H1 (cell line): ENCODE results near the gene TRAPPC3. TPM values are rescaled to one million over a fixed set of nuclear protein-coding genes. Genes with fewer than 3 reads are reported as not detected.

ENCODE experiments used
- ATF2 ChIP-seq: IDR thresholded peaks from 2 replicates; pipeline ENCODE4 v1.6.1; 2012; ENCODE audit warnings: low read length, inconsistent platforms
- BCL11A ChIP-seq, 2 experiments: IDR thresholded peaks; one replicate each; pipeline ENCODE4 v1.6.1; 2011; ENCODE audit warnings: low read depth in 2 of 2, low read length in 2 of 2, mild to moderate bottlenecking in 2 of 2
- EZH2 ChIP-seq: fragments of 200-600 bp; sonication (generic); IDR thresholded peaks from 2 replicates; pipeline ENCODE4 v1.7.1; 2012; ENCODE audit warnings: low read depth, mild to moderate bottlenecking, moderate library complexity, low read length, inconsistent platforms; ENCODE audit not compliant: severe bottlenecking
- GTF2F1 ChIP-seq: IDR thresholded peaks from 2 replicates; pipeline ENCODE4 v1.6.1; 2012; ENCODE audit warnings: low read depth, low read length, improper control_type of control experiment, borderline replicate concordance
- JUN ChIP-seq: IDR thresholded peaks from 2 replicates; pipeline ENCODE4 v1.6.1; 2011; ENCODE audit warnings: low read depth, mild to moderate bottlenecking, improper control_type of control experiment, low read length
- KDM4A ChIP-seq: IDR thresholded peaks from one replicate; pipeline ENCODE4 v1.7.1; 2012; ENCODE audit warnings: low read depth, mild to moderate bottlenecking, moderate library complexity, low read length, inconsistent platforms; ENCODE audit not compliant: severe bottlenecking
- MAFK ChIP-seq: IDR thresholded peaks from 2 replicates; pipeline ENCODE4 v1.6.1; 2012; ENCODE audit warnings: low read depth, mild to moderate bottlenecking, improper control_type of control experiment, low read length
- PHF8 ChIP-seq: fragments of 200-600 bp; sonication (generic); conservative IDR thresholded peaks from 2 replicates; pipeline ENCODE4 v1.7.1; 2012; ENCODE audit warnings: low read depth, mild to moderate bottlenecking, inconsistent platforms, low read length, moderate library complexity
- POLR2A ChIP-seq, 2 experiments: IDR thresholded peaks; 1 replicate in 1 of 2; 2 replicates in 1 of 2; pipeline ENCODE4 v1.6.1; 2011; ENCODE audit warnings: low read depth in 2 of 2, low read length in 2 of 2, mild to moderate bottlenecking in 2 of 2; ENCODE audit errors: control extremely low read depth in 1 of 2
- RAD21 ChIP-seq, 2 experiments: IDR thresholded peaks in 1 of 2; conservative IDR thresholded peaks in 1 of 2; 2 replicates each; pipeline ENCODE4 v1.6.1; 2011; ENCODE audit warnings: low read depth in 2 of 2, low read length in 2 of 2, improper control_type of control experiment in 1 of 2, inconsistent platforms in 1 of 2, mild to moderate bottlenecking in 1 of 2, moderate library complexity in 1 of 2
- SP1 ChIP-seq: IDR thresholded peaks from 2 replicates; pipeline ENCODE4 v1.6.1; 2011; ENCODE audit warnings: low read depth, low read length
- SRF ChIP-seq: IDR thresholded peaks from 2 replicates; pipeline ENCODE4 v1.6.1; 2011; ENCODE audit warnings: mild to moderate bottlenecking, low read depth, low read length, moderate library complexity
- SUZ12 ChIP-seq: fragments of 200-600 bp; sonication (generic); IDR thresholded peaks from 2 replicates; pipeline ENCODE4 v1.6.1; 2012; ENCODE audit warnings: mild to moderate bottlenecking, inconsistent platforms, low read length, moderate library complexity, mixed read lengths
- TAF1 ChIP-seq: IDR thresholded peaks from 2 replicates; pipeline ENCODE4 v1.6.1; 2011; ENCODE audit warnings: mild to moderate bottlenecking, low read depth, low read length
- TCF12 ChIP-seq: IDR thresholded peaks from 2 replicates; pipeline ENCODE4 v1.6.1; 2011; ENCODE audit warnings: low read depth, mild to moderate bottlenecking, low read length
- YY1 ChIP-seq: IDR thresholded peaks from 2 replicates; pipeline ENCODE4 v1.6.1; 2011; ENCODE audit warnings: low read depth, mild to moderate bottlenecking, low read length
- polyA plus RNA-seq, 7 experiments: library from polyadenylated mRNA; depleted of rRNA in 3 of 7; stranded (reverse) in 5 of 7; unstranded in 2 of 7; fragments of >200 nt in 5 of 7; fragments of 200-250 nt in 2 of 7; gene quantifications; 1 replicate in 5 of 7; 2 replicates in 1 of 7; 4 replicates in 1 of 7; pipeline versions ENCODE4 v1.2.1 to v1.2.3, GENCODE V29; 2011 to 2013; ENCODE audit warnings: missing spikeins in 2 of 7, mixed read lengths in 2 of 7
- total RNA-seq: library from RNA; stranded (reverse); fragmentation: NEBNext Ultra II Directional; extraction: Animal tissue kit (Norgen Biotek cat#: 25700); gene quantifications from 2 replicates; pipeline ENCODE4 v1.2.1, GENCODE V29; 2021

Gene TRAPPC3
- total and polyA plus RNA-seq, 2 of the 8 experiments (the other 6 are each of a cell fraction or from before 2014, with no cell fraction given): 47.8 to 51.0 TPM

GRCh38 chr1:36160949-36161485 lies 11.7 kb upstream of the TRAPPC3 start (continued):
- TF ChIP-seq PHF8 (peak; percentile 89), GTF2F1 (no peak), SP1 (no peak), EZH2 (no peak), TAF1 (peak; percentile 91), ATF2 (no peak), YY1 (peak; percentile 96), TCF12 (no peak), KDM4A (peak; percentile 51), POLR2A (IDR thresholded peaks at IDR 0.05; ENCODE audit: control extremely low read depth in 1 of 2, low read depth in 2 of 2, low read length in 2 of 2) (peak; percentile 93 to 96), JUN (no peak), MAFK (no peak), RAD21 (IDR thresholded peaks at IDR 0.05 in 1 of 2, conservative IDR thresholded peaks at IDR 0.05 in 1 of 2; ENCODE audit: low read depth in 2 of 2, low read length in 2 of 2) (peak; percentile 42 to 45), SRF (no peak), BCL11A (IDR thresholded peaks at IDR 0.05; ENCODE audit: low read depth in 2 of 2, low read length in 2 of 2) (no peak), SUZ12 (no peak)
